ENCODE results near the gene GRN. TPM values are rescaled to one million over a fixed set of nuclear protein-coding genes. Genes with fewer than 3 reads are reported as not detected.

The GRN gene
- total and polyA plus RNA-seq, 2 donors (not counting 3 experiments of a cell fraction or from before 2014, with no cell fraction given), result 343 to 1,034 TPM

DNA sequence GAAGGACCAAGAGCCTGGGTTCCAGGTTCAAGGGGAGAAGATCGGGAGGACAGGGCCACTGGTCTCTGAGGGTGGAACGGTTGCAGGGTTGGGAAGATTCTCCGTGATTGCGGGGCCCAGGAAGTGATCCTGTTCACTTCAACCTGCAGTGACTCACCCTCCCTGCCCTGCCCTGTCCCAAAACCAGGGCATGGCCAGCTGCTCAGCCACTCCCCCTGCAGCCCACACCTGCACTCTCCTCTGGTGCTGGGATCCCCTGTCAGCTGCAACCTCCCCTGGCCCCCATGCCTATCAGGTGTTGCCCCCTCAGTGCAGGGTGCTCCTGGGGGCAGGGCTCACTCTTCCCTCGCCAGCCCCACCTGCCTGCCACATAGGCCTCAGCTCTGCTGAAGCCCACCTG is 35.6 kb upstream of the GRN start:
- DNase-seq (ENCODE audit: low read depth, low spot score), result no peak
- H3K4me1 ChIP-seq (ENCODE audit: control insufficient read depth, extremely low read depth, insufficient read depth, low read length), result no peaks in the 10 kb centered on the region
- no peak overlapping the region for H2AFZ ChIP-seq (ENCODE audit: low read depth, low read length)
- no peak overlapping the region for H3K9ac ChIP-seq (replicated peaks; ENCODE audit: extremely low read depth, insufficient read depth, low read length)
- H3K4me3 ChIP-seq (replicated peaks in 1 of 3; ENCODE audit: insufficient read depth in 1 of 3, low read depth in 1 of 3, low read length in 3 of 3), result no peak overlapping the region
- H3K9me3 ChIP-seq (replicated peaks; ENCODE audit: control insufficient read depth, insufficient read depth, low read length), result no peaks in the 10 kb centered on the region
- intact Hi-C loops (cut with micrococcal nuclease) (loop anchor here (5.0 kb wide), 1 partner anchor 87 kb away; no protein-coding TSS in a partner anchor), dilution Hi-C loops (cut with MboI; ENCODE audit: extremely low pct_ligation_motif_present, low sequenced_read_pairs) (no loop called here)
- H4K20me1 ChIP-seq (replicated peaks; ENCODE audit: control insufficient read depth, extremely low read depth, insufficient read depth, low read length), result no peaks in the 10 kb centered on the region
- H3K9me1 ChIP-seq (replicated peaks; ENCODE audit: control insufficient read depth, extremely low read depth, insufficient read depth, low read length), result no peaks in the 10 kb centered on the region
- no TSS peak for BruUV-seq (replicated peaks)
- CTCF ChIA-PET, result interaction anchor here (0.5 to 1.7 kb wide), 4 partner anchors 9 to 99 kb away, joined by 3 to 6 read pairs (median 4); no protein-coding TSS in a partner anchor
- H3K27ac ChIP-seq (ENCODE audit: insufficient read depth, low read depth, low read length), result no peak overlapping the region
- FAIRE-seq, result no peak
- TF ChIP-seq GATA2 (IDR thresholded peaks at IDR 0.05; ENCODE audit: insufficient read depth, insufficient read length, low read depth, low read length), result no peak
- no peak for TF ChIP-seq JUN (IDR thresholded peaks at IDR 0.05; ENCODE audit: borderline replicate concordance, insufficient read depth, insufficient read length, low read depth)
- TF ChIP-seq, protein P1, sequence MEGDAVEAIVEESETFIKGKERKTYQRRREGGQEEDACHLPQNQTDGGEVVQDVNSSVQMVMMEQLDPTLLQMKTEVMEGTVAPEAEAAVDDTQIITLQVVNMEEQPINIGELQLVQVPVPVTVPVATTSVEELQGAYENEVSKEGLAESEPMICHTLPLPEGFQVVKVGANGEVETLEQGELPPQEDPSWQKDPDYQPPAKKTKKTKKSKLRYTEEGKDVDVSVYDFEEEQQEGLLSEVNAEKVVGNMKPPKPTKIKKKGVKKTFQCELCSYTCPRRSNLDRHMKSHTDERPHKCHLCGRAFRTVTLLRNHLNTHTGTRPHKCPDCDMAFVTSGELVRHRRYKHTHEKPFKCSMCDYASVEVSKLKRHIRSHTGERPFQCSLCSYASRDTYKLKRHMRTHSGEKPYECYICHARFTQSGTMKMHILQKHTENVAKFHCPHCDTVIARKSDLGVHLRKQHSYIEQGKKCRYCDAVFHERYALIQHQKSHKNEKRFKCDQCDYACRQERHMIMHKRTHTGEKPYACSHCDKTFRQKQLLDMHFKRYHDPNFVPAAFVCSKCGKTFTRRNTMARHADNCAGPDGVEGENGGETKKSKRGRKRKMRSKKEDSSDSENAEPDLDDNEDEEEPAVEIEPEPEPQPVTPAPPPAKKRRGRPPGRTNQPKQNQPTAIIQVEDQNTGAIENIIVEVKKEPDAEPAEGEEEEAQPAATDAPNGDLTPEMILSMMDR (IDR thresholded peaks at IDR 0.05; ENCODE audit: extremely low read depth in 1 of 2, insufficient read depth in 1 of 2, low read depth in 1 of 2, low read length in 2 of 2), result no peak
- no peak for TF ChIP-seq EZH2 (IDR thresholded peaks at IDR 0.05; ENCODE audit: borderline replicate concordance, low read depth, low read length, severe bottlenecking)
- no peak for TF ChIP-seq POLR2A (IDR thresholded peaks at IDR 0.05; ENCODE audit: low read depth, low read length)
- no peak for TF ChIP-seq POLR2AphosphoS5 (IDR thresholded peaks at IDR 0.05; ENCODE audit: insufficient read depth, low read depth, low read length)
- no peak for TF ChIP-seq FOS (IDR thresholded peaks at IDR 0.05; ENCODE audit: borderline replicate concordance, insufficient read depth, low read length)
- no peak for TF ChIP-seq MYC (IDR thresholded peaks at IDR 0.05; ENCODE audit: low read depth, low read length)
- TF ChIP-seq, protein P2, sequence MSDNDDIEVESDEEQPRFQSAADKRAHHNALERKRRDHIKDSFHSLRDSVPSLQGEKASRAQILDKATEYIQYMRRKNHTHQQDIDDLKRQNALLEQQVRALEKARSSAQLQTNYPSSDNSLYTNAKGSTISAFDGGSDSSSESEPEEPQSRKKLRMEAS (IDR thresholded peaks at IDR 0.05; ENCODE audit: insufficient read depth, insufficient read length), result no peak
- H3K4me2 ChIP-seq (ENCODE audit: insufficient read depth, low read length), result no peak overlapping the region
- no peaks in the 10 kb centered on the region for H3K79me2 ChIP-seq (ENCODE audit: control insufficient read depth, insufficient read depth, low read length)
- peaks cover 23 to 27% of the 10 kb centered on the region in 2 experiments for H3K27me3 ChIP-seq (ENCODE audit: control insufficient read depth in 2 of 2, insufficient read depth in 2 of 2, low read length in 2 of 2)
- no peaks in the 10 kb centered on the region for H3K36me3 ChIP-seq (ENCODE audit: control insufficient read depth in 2 of 2, extremely low read depth in 1 of 2, insufficient read depth in 2 of 2, low read length in 2 of 2)
- POLR2A ChIA-PET, result no interaction called here

Data from endothelial cell of umbilical vein (primary cell).